ENCODE measurements around the gene FHDC1. TPM values are rescaled to one million over a fixed set of nuclear protein-coding genes. Genes with fewer than 3 reads are reported as not detected.

The FHDC1 gene
- under 0.01 TPM for total RNA-seq

GRCh38 chr4:152935631-152936445 is at the start of gene FHDC1:
Gene FHDC1, plus strand, starts transcription at chr4:152936323. Its CDS starts 6,735 bp downstream, at chr4:152943058.
- peak in 1 of 3 donors; percentile 27 for DNase-seq (ENCODE audit: low read depth in 2 of 3, low spot score in 2 of 3)

- no peak for DNase-seq (ENCODE audit: low read depth in 2 of 3, low spot score in 2 of 3)
Measured at GRCh38 chr4:152887981-152888380, 48.1 kb upstream of the FHDC1 start.

- no peak for DNase-seq (ENCODE audit: low read depth in 2 of 3, low spot score in 2 of 3)
Measured at GRCh38 chr4:152892974-152893373, 43.1 kb upstream of the FHDC1 start.

GRCh38 chr4:152894673-152895072 is 41.5 kb upstream of the FHDC1 start:
- DNase-seq (ENCODE audit: low read depth in 2 of 3, low spot score in 2 of 3) = no peak

- peak in 1 of 3 donors; percentile 14 for DNase-seq (ENCODE audit: low read depth in 2 of 3, low spot score in 2 of 3)
Measured at GRCh38 chr4:152896811-152897210, 39.3 kb upstream of the FHDC1 start.

- DNase-seq (ENCODE audit: low read depth in 2 of 3, low spot score in 2 of 3) = peak in 1 of 3 donors; percentile 12
Measured at GRCh38 chr4:152898133-152898532, 38.0 kb upstream of the FHDC1 start.

GRCh38 chr4:152898606-152899005 is 37.5 kb upstream of the FHDC1 start:
- no peak for DNase-seq (ENCODE audit: low read depth in 2 of 3, low spot score in 2 of 3)

GRCh38 chr4:152900395-152900794 is 35.7 kb upstream of the FHDC1 start:
- no peak for DNase-seq (ENCODE audit: low read depth in 2 of 3, low spot score in 2 of 3)

GRCh38 chr4:152901205-152901604 is 34.9 kb upstream of the FHDC1 start:
- DNase-seq (ENCODE audit: low read depth in 2 of 3, low spot score in 2 of 3) = no peak

GRCh38 chr4:152903658-152904057 is 32.5 kb upstream of the FHDC1 start:
- DNase-seq (ENCODE audit: low read depth in 2 of 3, low spot score in 2 of 3) = no peak

GRCh38 chr4:152909901-152910300 is 26.2 kb upstream of the FHDC1 start:
- DNase-seq (ENCODE audit: low read depth in 2 of 3, low spot score in 2 of 3) = no peak

GRCh38 chr4:152910521-152910920 is 25.6 kb upstream of the FHDC1 start:
- DNase-seq (ENCODE audit: low read depth in 2 of 3, low spot score in 2 of 3) = no peak

GRCh38 chr4:152917543-152918395 is 18.4 kb upstream of the FHDC1 start:
- DNase-seq (ENCODE audit: low read depth in 2 of 3, low spot score in 2 of 3) = no peak

GRCh38 chr4:152919826-152920225 is 16.3 kb upstream of the FHDC1 start:
- no peak for DNase-seq (ENCODE audit: low read depth in 2 of 3, low spot score in 2 of 3)

GRCh38 chr4:152920768-152921167 is 15.4 kb upstream of the FHDC1 start:
- peak in 1 of 3 donors; percentile 28 for DNase-seq (ENCODE audit: low read depth in 2 of 3, low spot score in 2 of 3)

- DNase-seq (ENCODE audit: low read depth in 2 of 3, low spot score in 2 of 3) = no peak
Measured at GRCh38 chr4:152921284-152921683, 14.8 kb upstream of the FHDC1 start.

GRCh38 chr4:152925851-152926250 is 10.3 kb upstream of the FHDC1 start:
- no peak for DNase-seq (ENCODE audit: low read depth in 2 of 3, low spot score in 2 of 3)

GRCh38 chr4:152926959-152927358 is 9.2 kb upstream of the FHDC1 start:
- DNase-seq (ENCODE audit: low read depth in 2 of 3, low spot score in 2 of 3) = no peak

GRCh38 chr4:152927737-152928136 is 8.4 kb upstream of the FHDC1 start:
- DNase-seq (ENCODE audit: low read depth in 2 of 3, low spot score in 2 of 3) = no peak

GRCh38 chr4:152928286-152928685 is 7.8 kb upstream of the FHDC1 start:
- DNase-seq (ENCODE audit: low read depth in 2 of 3, low spot score in 2 of 3) = no peak

GRCh38 chr4:152929888-152930287 is 6.2 kb upstream of the FHDC1 start:
- DNase-seq (ENCODE audit: low read depth in 2 of 3, low spot score in 2 of 3) = no peak

- DNase-seq (ENCODE audit: low read depth in 2 of 3, low spot score in 2 of 3) = peak in 1 of 3 donors; percentile 41
Measured at GRCh38 chr4:152935143-152935542, 980 bp upstream of the FHDC1 start.
